Hepatocyte (in vitro differentiated cells): ENCODE data around the gene SYTL3. TPM values are rescaled to one million over a fixed set of nuclear protein-coding genes. Genes with fewer than 3 reads are reported as not detected.

Source experiments
- DNase-seq: peaks from one replicate; pipeline ENCODE4 v3.0.0-alpha.2; 2016; ENCODE audit warnings: low spot score
- H2AFZ ChIP-seq: fragments of 200-600 bp; sonication (generic); 2 replicates; pipeline ENCODE4 v1.6.0; 2016; ENCODE audit warnings: antibody characterized with exemption, mild to moderate bottlenecking
- H3K27ac ChIP-seq: fragments of 200-600 bp; sonication (generic); 2 replicates; pipeline ENCODE4 v1.5.1; 2016; ENCODE audit warnings: mild to moderate bottlenecking
- H3K27me3 ChIP-seq: fragments of 200-600 bp; sonication (generic); 2 replicates; pipeline ENCODE4 v1.6.1; 2016
- H3K36me3 ChIP-seq: fragments of 200-600 bp; sonication (generic); replicated peaks from 2 replicates; pipeline ENCODE4 v1.5.1; 2016; ENCODE audit warnings: low read depth; ENCODE audit not compliant: insufficient read depth
- H3K4me1 ChIP-seq: fragments of 200-600 bp; sonication (generic); 2 replicates; pipeline ENCODE4 v1.5.1; 2016; ENCODE audit warnings: mild to moderate bottlenecking, moderate library complexity; ENCODE audit not compliant: insufficient read depth
- H3K4me2 ChIP-seq: fragments of 200-600 bp; sonication (generic); 2 replicates; pipeline ENCODE4 v1.6.0; 2016
- H3K4me3 ChIP-seq: fragments of 200-600 bp; sonication (generic); 2 replicates; pipeline ENCODE4 v1.5.1; 2016; ENCODE audit warnings: mild to moderate bottlenecking
- H3K79me2 ChIP-seq: fragments of 200-600 bp; sonication (generic); 2 replicates; pipeline ENCODE4 v1.6.0; 2017; ENCODE audit warnings: mild to moderate bottlenecking
- H3K9me2 ChIP-seq: fragments of 200-600 bp; sonication (generic); replicated peaks from 2 replicates; pipeline ENCODE4 v1.6.0; 2017; ENCODE audit warnings: mild to moderate bottlenecking; ENCODE audit not compliant: insufficient read depth
- H3K9me3 ChIP-seq: fragments of 200-600 bp; sonication (generic); 2 replicates; pipeline ENCODE4 v1.5.1; 2016; ENCODE audit warnings: low read depth, mild to moderate bottlenecking
- H4K20me1 ChIP-seq: fragments of 200-600 bp; sonication (generic); 2 replicates; pipeline ENCODE4 v1.6.0; 2016; ENCODE audit warnings: mild to moderate bottlenecking; ENCODE audit not compliant: insufficient read depth, poor library complexity, severe bottlenecking
- EZH2 ChIP-seq: fragments of 200-600 bp; sonication (generic); IDR thresholded peaks from 2 replicates; pipeline ENCODE4 v1.6.1; 2016; ENCODE audit warnings: antibody characterized with exemption, mild to moderate bottlenecking, borderline replicate concordance
- EZH2phosphoT487 ChIP-seq: fragments of 200-600 bp; sonication (generic); IDR thresholded peaks from one replicate; pipeline ENCODE4 v1.6.1; 2018; ENCODE audit warnings: antibody characterized with exemption, mild to moderate bottlenecking, low read depth, moderate library complexity; ENCODE audit not compliant: unreplicated experiment, severe bottlenecking
- WGBS: methylation state at CpG from one replicate; pipeline ENCODE4 v1.1.6; 2016; ENCODE audit warnings: low lambda C conversion rate; ENCODE audit errors: missing lambda C conversion rate; 5-methylcytosine and 5-hydroxymethylcytosine counted together
- polyA plus RNA-seq: library from polyadenylated mRNA; unstranded; fragments of >200 nt; fragmentation: Nextera tagmentation; extraction: Ambion mirVana; gene quantifications from 2 replicates; pipeline ENCODE4 v1.2.1, GENCODE V29; 2016
- total RNA-seq: library from RNA; depleted of rRNA; stranded (reverse); fragments of >200 nt; gene quantifications from 2 replicates; pipeline ENCODE4 v1.2.3, GENCODE V29; 2014
- TF ChIP-seq, protein P1 (sequence below): fragments of 200-600 bp; sonication (generic); IDR thresholded peaks from 2 replicates; pipeline ENCODE4 v1.5.1; 2016; ENCODE audit warnings: antibody characterized with exemption, mild to moderate bottlenecking; ENCODE audit not compliant: poor library complexity

Gene SYTL3
- total and polyA plus RNA-seq, 2 experiments from 2014 or later: 1.4 to 1.5 TPM

DNA sequence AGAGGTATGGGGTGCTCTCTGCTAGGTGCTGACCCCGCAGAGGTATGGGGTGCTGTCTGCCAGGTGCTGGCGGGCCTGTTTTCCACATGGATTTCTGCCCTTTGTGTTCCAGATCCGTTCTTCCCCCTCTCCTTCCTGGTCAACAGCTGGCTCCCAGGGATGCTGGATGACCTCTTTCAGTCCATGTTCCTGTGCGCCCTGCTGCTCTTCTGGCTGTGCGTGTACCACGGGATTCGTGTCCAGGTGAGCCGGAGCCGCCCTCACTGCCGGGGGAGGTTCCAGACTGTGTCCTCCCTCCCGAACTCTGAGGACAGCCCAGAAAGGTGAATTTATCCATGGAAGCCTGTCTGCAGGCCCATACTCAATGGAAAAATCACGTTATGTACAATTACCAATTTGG, 41.6 kb upstream of the SYTL3 start:
- DNase-seq: no peak
- Histone ChIP-seq H3K4me1 (peaks cover 9% of the 10 kb centered on the region), H3K79me2 (peaks cover 3% of the 10 kb centered on the region), H4K20me1 (no peaks in the 10 kb centered on the region), H3K9me2 (no peaks in the 10 kb centered on the region), H3K4me2 (no peak overlapping the region), H3K4me3 (no peak overlapping the region), H2AFZ (no peak overlapping the region), H3K27me3 (no peaks in the 10 kb centered on the region), H3K36me3 (no peaks in the 10 kb centered on the region), H3K27ac (no peak overlapping the region), H3K9me3 (no peaks in the 10 kb centered on the region)
- WGBS: 92% methylated on average over 12 of the region's 12 CpGs
- TF ChIP-seq EZH2phosphoT487 (no peak), EZH2 (no peak)
- TF ChIP-seq, protein P1, sequence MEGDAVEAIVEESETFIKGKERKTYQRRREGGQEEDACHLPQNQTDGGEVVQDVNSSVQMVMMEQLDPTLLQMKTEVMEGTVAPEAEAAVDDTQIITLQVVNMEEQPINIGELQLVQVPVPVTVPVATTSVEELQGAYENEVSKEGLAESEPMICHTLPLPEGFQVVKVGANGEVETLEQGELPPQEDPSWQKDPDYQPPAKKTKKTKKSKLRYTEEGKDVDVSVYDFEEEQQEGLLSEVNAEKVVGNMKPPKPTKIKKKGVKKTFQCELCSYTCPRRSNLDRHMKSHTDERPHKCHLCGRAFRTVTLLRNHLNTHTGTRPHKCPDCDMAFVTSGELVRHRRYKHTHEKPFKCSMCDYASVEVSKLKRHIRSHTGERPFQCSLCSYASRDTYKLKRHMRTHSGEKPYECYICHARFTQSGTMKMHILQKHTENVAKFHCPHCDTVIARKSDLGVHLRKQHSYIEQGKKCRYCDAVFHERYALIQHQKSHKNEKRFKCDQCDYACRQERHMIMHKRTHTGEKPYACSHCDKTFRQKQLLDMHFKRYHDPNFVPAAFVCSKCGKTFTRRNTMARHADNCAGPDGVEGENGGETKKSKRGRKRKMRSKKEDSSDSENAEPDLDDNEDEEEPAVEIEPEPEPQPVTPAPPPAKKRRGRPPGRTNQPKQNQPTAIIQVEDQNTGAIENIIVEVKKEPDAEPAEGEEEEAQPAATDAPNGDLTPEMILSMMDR: no peak

DNA sequence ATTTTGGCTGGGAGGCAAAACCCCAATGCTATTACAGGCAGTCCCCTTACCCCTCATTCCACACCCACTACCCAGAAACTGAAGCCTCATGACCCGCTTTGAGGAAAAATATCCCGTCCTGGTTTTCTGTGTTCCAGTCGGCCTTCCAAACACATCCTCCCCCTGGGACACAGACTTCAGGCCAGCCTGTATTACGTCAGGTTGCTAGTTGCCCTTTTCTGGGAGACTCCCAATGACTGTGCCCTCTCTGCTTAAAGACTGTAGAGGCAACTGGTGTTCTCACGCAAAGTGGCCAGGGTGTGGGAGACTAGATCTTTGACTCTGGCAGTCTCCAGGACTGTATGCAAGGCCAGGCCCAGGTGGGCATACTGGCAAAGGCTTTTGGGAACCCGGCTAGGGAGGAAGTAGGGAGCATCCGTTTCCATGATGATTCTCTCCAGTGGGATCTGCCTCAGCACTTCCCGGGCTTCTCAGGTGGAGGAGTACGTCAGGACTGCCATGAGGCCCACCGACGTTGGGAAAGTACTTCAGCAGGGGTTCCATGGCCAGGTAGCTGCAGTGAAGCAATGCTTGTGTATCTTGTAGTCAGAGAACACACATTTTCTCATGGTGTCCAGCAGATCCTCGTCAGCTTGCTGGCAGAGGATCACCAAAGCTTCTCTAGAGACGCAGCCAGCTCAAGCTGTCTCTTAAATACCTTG, 40.2 kb upstream of the SYTL3 start:
- no peak overlapping the region for H3K4me2 ChIP-seq
- 93% methylated on average over 13 of the region's 13 CpGs for WGBS
- H3K79me2 ChIP-seq: peaks cover 6% of the 10 kb centered on the region
- no peak for DNase-seq
- H3K9me3 ChIP-seq: no peaks in the 10 kb centered on the region
- no peaks in the 10 kb centered on the region for H3K27me3 ChIP-seq
- no peaks in the 10 kb centered on the region for H3K9me2 ChIP-seq
- H3K4me3 ChIP-seq: no peak overlapping the region
- H4K20me1 ChIP-seq: no peaks in the 10 kb centered on the region
- H2AFZ ChIP-seq: no peak overlapping the region
- no peaks in the 10 kb centered on the region for H3K36me3 ChIP-seq
- H3K27ac ChIP-seq: no peak overlapping the region
- TF ChIP-seq EZH2: no peak
- TF ChIP-seq, protein P1: no peak
- no peak for TF ChIP-seq EZH2phosphoT487
- peaks cover 9% of the 10 kb centered on the region for H3K4me1 ChIP-seq

DNA sequence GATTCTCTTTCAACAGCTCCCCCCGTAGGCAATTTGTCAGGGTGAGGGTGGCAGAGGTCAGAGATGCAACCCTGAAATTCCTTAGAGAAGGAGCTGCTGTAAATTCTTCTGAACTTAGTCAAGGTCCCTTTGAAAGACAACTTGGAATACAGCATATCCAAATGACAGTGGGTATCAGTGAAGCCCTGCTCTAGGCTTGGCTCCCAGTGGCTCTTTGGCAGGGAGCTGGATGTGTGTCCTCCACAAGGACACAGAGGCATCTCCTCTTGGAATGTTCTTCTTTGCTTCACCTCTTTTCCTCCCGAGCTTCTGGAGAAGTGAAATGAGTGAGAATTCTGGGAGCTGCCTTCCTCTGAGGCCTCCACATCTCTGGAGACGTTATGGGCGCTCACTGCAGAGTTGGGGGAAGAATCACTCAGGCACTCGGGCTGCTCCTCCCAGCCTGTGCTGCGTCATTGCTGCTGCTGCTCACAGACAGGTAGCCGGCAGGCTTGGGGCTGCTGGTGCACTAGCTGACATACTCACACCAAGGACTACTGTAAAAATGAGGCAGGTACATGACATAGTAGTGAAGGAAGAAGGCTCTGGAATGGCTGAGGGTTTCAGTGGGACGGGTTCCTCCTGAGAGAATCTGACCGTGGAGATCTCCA, 39.4 kb upstream of the SYTL3 start:
- peaks cover 5% of the 10 kb centered on the region for H3K36me3 ChIP-seq
- H2AFZ ChIP-seq: no peak overlapping the region
- H3K9me3 ChIP-seq: no peaks in the 10 kb centered on the region
- no peaks in the 10 kb centered on the region for H3K27me3 ChIP-seq
- H3K79me2 ChIP-seq: peaks cover 6% of the 10 kb centered on the region
- peaks cover 9% of the 10 kb centered on the region for H3K4me1 ChIP-seq
- H3K27ac ChIP-seq: no peak overlapping the region
- no peak overlapping the region for H3K4me3 ChIP-seq
- H3K4me2 ChIP-seq: no peak overlapping the region
- WGBS: 65% methylated on average over 9 of the region's 9 CpGs
- TF ChIP-seq EZH2phosphoT487 (no peak), EZH2 (no peak)
- TF ChIP-seq, protein P1: no peak
- DNase-seq: no peak
- H3K9me2 ChIP-seq: no peaks in the 10 kb centered on the region
- H4K20me1 ChIP-seq: no peaks in the 10 kb centered on the region
